Kidney epithelial cell (primary cell): ENCODE measurements around the gene B3GNT5. TPM values are rescaled to one million over a fixed set of nuclear protein-coding genes. Genes with fewer than 3 reads are reported as not detected.

Experiments used
- DNase-seq: peaks from one replicate; pipeline ENCODE4 v3.0.0-alpha.2; 2010; ENCODE audit warnings: low read depth
- H3K27me3 ChIP-seq: 2 replicates; pipeline ENCODE4 v1.6.0; 2011; ENCODE audit warnings: low read length; ENCODE audit not compliant: control insufficient read depth, insufficient read depth
- H3K36me3 ChIP-seq: 2 replicates; pipeline ENCODE4 v1.5.1; 2011; ENCODE audit warnings: low read length; ENCODE audit not compliant: control insufficient read depth, insufficient read depth
- H3K4me3 ChIP-seq: 2 replicates; pipeline ENCODE4 v1.5.1; 2011; ENCODE audit warnings: low read depth, mild to moderate bottlenecking, control low read depth, low read length
- total RNA-seq: library from RNA; depleted of rRNA; stranded (reverse); fragments of >200 nt; gene quantifications from 2 replicates; pipeline ENCODE4 v1.2.3, GENCODE V29; 2015
- TF ChIP-seq, protein P1 (sequence below): IDR thresholded peaks from 2 replicates; pipeline ENCODE4 v1.5.1; 2011; ENCODE audit warnings: mild to moderate bottlenecking, moderate library complexity, low read length, control low read depth, inconsistent platforms; ENCODE audit not compliant: insufficient read depth, poor library complexity, severe bottlenecking

The B3GNT5 gene
- total RNA-seq, 1 donor from 2014 or later: 27.6 TPM

DNA sequence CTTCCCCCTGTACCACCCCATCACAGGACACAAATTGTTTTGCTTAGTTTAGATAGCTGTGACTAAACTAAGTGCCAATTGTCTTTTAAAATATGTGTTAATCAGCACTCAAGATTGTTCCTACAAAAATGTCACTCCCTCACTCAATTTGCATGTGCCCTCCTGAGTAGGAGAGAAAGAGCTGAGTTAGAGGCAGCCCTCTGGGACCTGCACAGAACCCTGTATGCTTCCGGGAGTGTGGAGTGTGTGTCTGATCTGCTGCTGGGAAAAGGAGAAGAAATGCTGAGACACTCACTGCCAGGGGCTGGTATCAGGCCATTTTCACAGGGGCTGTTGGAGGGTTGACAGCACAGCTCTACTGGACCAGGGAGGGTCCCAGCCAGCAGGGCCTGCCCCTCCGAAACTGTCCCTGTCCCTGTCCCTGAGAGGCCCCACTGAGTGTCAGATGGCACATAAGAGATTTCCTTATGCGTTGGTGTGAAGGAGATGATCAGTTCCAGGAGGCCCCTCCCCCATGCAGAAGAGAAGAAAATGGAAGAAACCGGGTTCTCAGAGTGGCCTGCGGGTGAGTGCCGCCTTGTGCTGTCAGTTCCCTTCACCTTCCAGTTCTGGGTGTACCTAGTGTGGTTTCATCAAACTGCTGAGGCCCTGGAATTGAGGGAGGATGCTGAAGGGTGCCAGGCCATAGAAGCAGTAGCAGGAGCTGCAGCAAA is 3.9 kb upstream of the B3GNT5 start:
- Histone ChIP-seq H3K36me3 (no peaks in the 10 kb centered on the region), H3K4me3 (no peak overlapping the region), H3K27me3 (no peaks in the 10 kb centered on the region)
- DNase-seq: no peak
- TF ChIP-seq, protein P1, sequence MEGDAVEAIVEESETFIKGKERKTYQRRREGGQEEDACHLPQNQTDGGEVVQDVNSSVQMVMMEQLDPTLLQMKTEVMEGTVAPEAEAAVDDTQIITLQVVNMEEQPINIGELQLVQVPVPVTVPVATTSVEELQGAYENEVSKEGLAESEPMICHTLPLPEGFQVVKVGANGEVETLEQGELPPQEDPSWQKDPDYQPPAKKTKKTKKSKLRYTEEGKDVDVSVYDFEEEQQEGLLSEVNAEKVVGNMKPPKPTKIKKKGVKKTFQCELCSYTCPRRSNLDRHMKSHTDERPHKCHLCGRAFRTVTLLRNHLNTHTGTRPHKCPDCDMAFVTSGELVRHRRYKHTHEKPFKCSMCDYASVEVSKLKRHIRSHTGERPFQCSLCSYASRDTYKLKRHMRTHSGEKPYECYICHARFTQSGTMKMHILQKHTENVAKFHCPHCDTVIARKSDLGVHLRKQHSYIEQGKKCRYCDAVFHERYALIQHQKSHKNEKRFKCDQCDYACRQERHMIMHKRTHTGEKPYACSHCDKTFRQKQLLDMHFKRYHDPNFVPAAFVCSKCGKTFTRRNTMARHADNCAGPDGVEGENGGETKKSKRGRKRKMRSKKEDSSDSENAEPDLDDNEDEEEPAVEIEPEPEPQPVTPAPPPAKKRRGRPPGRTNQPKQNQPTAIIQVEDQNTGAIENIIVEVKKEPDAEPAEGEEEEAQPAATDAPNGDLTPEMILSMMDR: no peak

DNA sequence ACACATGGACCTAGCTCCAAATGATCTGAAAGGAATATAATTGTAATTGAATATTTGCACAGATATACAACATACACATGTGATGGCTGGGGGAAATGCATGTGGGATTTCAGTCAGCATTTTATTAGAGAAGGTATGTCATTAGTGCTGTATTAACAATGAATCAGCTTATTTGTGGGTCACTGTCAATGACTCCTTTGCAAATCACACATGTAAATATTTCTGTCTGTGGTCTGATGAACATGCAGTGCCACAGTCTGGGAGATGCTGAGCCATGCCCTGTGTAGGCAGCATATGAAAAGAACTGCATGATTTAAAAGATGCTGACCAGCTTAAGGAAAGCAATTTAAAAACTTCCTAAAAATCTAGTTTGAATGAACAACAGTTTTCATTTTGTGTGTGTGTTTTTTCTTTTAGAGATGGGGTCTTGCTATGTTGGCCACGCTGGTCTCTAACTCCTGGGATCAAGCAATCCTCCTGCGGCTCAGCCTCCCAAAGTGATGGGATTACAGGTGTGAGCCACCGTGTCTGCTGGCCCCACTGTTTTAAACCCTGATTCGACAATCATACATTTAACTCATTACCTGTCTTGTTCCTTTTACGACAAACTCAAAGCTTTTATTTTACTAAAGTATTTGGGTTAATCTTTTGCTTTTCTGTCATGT is 803 bp upstream of the B3GNT5 start:
- DNase-seq: no peak
- TF ChIP-seq, protein P1: no peak
- no peaks in the 10 kb centered on the region for H3K36me3 ChIP-seq
- no peaks in the 10 kb centered on the region for H3K27me3 ChIP-seq
- no peak overlapping the region for H3K4me3 ChIP-seq

DNA sequence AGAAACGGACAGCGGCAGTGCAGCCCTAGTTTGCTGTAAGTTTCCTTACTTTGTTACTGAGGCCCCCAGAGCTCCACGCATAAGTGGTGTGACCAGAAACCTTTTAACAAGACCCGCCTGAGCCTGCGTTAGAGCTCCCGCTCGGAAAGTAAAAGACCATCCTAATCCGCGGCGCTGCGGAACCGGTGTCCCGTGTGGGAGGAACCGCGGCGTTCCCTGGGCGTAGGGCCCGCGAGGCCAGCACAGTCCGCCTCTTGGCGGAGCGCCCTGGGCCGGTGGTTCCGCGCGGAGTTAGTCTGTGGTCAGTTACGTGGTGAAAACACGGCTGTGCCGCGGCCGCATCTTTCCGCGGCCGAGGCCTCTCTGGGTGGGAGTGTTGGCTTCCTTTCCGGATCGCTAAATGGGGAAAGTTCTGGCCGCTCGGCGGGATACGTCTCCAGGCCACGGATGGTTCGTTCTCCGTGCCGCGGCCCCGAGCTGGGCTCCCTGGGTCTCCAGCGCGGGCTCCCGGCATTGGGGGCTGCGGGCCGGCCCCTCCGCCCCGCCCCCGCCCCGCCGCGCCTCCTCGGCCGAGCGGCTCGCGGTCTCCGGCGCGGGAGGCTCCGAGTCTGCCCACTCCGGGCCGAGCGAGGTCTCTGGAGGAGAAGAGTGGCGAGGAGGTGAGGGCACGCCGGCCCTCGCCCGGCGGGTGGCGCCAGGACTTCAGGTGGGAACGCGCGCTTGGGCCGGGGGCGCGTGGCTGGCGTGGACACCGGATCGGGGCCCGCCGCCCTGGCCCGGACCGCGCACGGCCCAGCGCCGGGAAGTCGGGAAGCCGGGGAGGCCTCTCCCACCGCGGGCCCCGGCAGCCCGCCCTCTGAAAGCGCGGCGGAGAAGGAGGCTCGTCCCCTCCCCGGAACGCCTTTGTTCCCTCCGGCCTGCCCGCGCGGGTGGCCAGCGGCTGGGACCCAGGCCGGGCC is 754 bp downstream of the B3GNT5 start:
- no peak for DNase-seq
- TF ChIP-seq, protein P1: no peak
- Histone ChIP-seq H3K36me3 (no peaks in the 10 kb centered on the region), H3K4me3 (peak overlapping the region; percentile 62), H3K27me3 (no peaks in the 10 kb centered on the region)

DNA sequence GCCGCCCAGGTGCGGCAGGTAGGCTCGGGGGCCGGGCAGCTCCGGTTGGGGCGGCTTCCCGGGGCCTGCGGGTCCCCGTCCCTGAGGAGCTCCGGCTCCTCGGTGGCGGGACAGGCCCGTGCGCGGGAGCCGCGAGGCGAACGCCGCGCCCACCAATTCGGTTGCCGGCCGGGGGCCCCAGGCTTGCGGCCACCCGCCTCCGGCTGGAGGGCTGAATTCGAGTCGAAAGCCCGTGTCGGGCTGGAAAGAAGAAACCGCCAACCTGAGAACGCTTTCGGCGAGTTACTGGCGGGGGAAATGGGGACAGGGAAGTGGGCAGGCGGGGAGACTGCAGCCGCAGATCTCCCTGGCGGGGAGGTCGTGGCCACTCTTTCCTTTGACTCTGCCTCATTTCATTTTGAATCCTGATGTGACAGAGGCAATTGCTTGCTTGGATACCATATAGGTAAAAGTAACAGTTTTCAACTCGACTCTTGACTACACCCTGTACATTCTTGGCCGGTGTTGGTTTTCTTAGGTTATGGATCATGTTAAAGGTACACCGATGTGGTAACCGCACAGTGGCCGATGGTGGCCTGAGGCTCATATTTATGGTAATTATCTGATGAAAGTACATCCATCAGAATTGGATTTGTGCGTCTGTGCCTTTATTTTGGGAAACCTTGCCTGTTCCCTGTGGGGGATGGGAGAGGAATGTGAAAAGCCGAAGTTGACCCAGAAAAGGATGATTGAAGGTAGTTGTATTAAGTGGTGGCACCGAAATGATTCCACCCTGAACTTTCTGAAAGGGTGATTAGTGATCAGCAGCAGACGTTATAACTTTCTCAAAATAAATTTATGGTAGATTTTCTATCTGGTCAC is 1.7 kb downstream of the B3GNT5 start:
- Histone ChIP-seq H3K4me3 (peak overlapping the region; percentile 62), H3K36me3 (no peaks in the 10 kb centered on the region), H3K27me3 (no peaks in the 10 kb centered on the region)
- DNase-seq: no peak
- TF ChIP-seq, protein P1: no peak

DNA sequence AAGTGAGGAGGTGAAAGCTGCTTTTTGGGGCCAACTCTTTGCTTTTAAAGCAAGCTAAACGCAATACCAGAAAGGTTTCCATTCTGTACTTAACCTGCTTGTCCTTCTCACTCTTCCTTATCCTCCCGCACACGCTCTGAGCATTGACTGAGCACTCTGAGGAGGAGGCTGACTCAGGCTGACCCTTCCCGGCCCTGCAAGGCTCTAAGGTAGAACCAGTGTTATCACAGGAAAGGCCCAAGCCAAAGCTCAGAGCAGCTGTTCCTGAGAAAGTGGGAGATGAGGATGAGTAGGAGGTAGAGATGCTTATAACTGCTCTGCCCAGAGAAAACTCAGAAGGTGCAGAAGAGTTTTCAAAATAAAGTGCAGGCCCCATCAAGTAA is 2.3 kb downstream of the B3GNT5 start:
- DNase-seq: no peak
- Histone ChIP-seq H3K27me3 (no peaks in the 10 kb centered on the region), H3K36me3 (no peaks in the 10 kb centered on the region), H3K4me3 (peak overlapping the region; percentile 62)
- TF ChIP-seq, protein P1: no peak
